Endothelial cell of umbilical vein (primary cell): ENCODE measurements around the gene TFF2. TPM values are rescaled to one million over a fixed set of nuclear protein-coding genes. Genes with fewer than 3 reads are reported as not detected.

ENCODE experiments used
- BruUV-seq: library from RNA; stranded (reverse); fragments of 400-500 nt; replicated peaks from 2 replicates; lab custom pipeline; 2021; lab: Mats Ljungman, UMichigan
- CTCF ChIA-PET: fragments of 300-600, 350-600 bp; sonication (Branson Sonifier 250); formaldehyde crosslinking; loops from one replicate; lab custom pipeline; 2021; ENCODE audit warnings: antibody characterized with exemption, inconsistent platforms; lab: Charles Lee
- POLR2A ChIA-PET: fragments of 300-600, 350-600 bp; sonication (Branson Sonifier 250); formaldehyde crosslinking; loops from one replicate; lab custom pipeline; 2021; ENCODE audit warnings: antibody characterized with exemption, inconsistent platforms; lab: Charles Lee
- DNase-seq: peaks from one replicate; pipeline ENCODE4 v3.0.0-alpha.2; 2011; ENCODE audit warnings: low read depth, low spot score
- FAIRE-seq: peaks from 2 replicates; lab custom pipeline; 2011; peaks lifted over from hg19 to GRCh38; lab: Jason Lieb, UNC
- H2AFZ ChIP-seq: 2 replicates; pipeline ENCODE4 v1.6.0; 2012; ENCODE audit warnings: low read depth, low read length, control low read depth, inconsistent platforms
- H3K27ac ChIP-seq: 2 replicates; pipeline ENCODE4 v1.5.1; 2011; ENCODE audit warnings: low read depth, mild to moderate bottlenecking, control low read depth, low read length, moderate library complexity; ENCODE audit not compliant: insufficient read depth
- H3K27me3 ChIP-seq, 2 experiments: 2 replicates each; pipeline versions ENCODE4 v1.6.0 to v1.6.1; 2011; ENCODE audit warnings: low read length in 2 of 2, mixed read lengths in 1 of 2; ENCODE audit not compliant: control insufficient read depth in 2 of 2, insufficient read depth in 2 of 2
- H3K36me3 ChIP-seq, 2 experiments: 2 replicates in 1 of 2; 3 replicates in 1 of 2; pipeline ENCODE4 v1.5.1; 2011; ENCODE audit warnings: low read length in 2 of 2, mild to moderate bottlenecking in 1 of 2, moderate library complexity in 1 of 2; ENCODE audit not compliant: control insufficient read depth in 2 of 2, insufficient read depth in 2 of 2; ENCODE audit errors: extremely low read depth in 1 of 2
- H3K4me1 ChIP-seq: 3 replicates; pipeline ENCODE4 v1.5.1; 2011; ENCODE audit warnings: mild to moderate bottlenecking, low read length; ENCODE audit not compliant: control insufficient read depth, insufficient read depth; ENCODE audit errors: extremely low read depth
- H3K4me2 ChIP-seq: 2 replicates; pipeline ENCODE4 v1.6.1; 2011; ENCODE audit warnings: low read length, control low read depth, mixed read lengths; ENCODE audit not compliant: insufficient read depth
- H3K4me3 ChIP-seq, 3 experiments: fragments of 200-600 bp in 1 of 3; sonication (generic), shearing (Covaris generic) in 1 of 3; replicated peaks in 1 of 3; 2 replicates each; pipeline ENCODE4 v1.5.1; 2011 to 2016; ENCODE audit warnings: control low read depth in 3 of 3, low read length in 3 of 3, mild to moderate bottlenecking in 2 of 3, inconsistent platforms in 1 of 3, low read depth in 1 of 3, moderate library complexity in 1 of 3; ENCODE audit not compliant: insufficient read depth in 1 of 3
- H3K79me2 ChIP-seq: 2 replicates; pipeline ENCODE4 v1.6.0; 2012; ENCODE audit warnings: low read length, inconsistent platforms; ENCODE audit not compliant: control insufficient read depth, insufficient read depth
- H3K9ac ChIP-seq: replicated peaks from 2 replicates; pipeline ENCODE3; 2011; ENCODE audit warnings: low read length, control low read depth; ENCODE audit not compliant: insufficient read depth; ENCODE audit errors: extremely low read depth
- H3K9me1 ChIP-seq: replicated peaks from 3 replicates; pipeline ENCODE4 v1.6.0; 2011; ENCODE audit warnings: mild to moderate bottlenecking, low read length; ENCODE audit not compliant: control insufficient read depth, insufficient read depth; ENCODE audit errors: extremely low read depth
- H3K9me3 ChIP-seq: replicated peaks from 2 replicates; pipeline ENCODE4 v1.5.1; 2012; ENCODE audit warnings: low read length, inconsistent platforms; ENCODE audit not compliant: control insufficient read depth, insufficient read depth
- H4K20me1 ChIP-seq: replicated peaks from 2 replicates; pipeline ENCODE3; 2011; ENCODE audit warnings: mild to moderate bottlenecking, low read length; ENCODE audit not compliant: control insufficient read depth, insufficient read depth; ENCODE audit errors: extremely low read depth
- EZH2 ChIP-seq: IDR thresholded peaks from 2 replicates; pipeline ENCODE4 v1.6.1; 2012; ENCODE audit warnings: borderline replicate concordance, low read depth, mild to moderate bottlenecking, moderate library complexity, low read length, inconsistent platforms; ENCODE audit not compliant: severe bottlenecking
- GATA2 ChIP-seq: IDR thresholded peaks from 2 replicates; pipeline ENCODE4 v1.7.0; 2011; ENCODE audit warnings: low read depth, mild to moderate bottlenecking, moderate library complexity, mixed read lengths, low read length; ENCODE audit not compliant: insufficient read length, insufficient read depth
- MAX ChIP-seq: IDR thresholded peaks from 2 replicates; pipeline ENCODE4 v1.6.1; 2011; ENCODE audit not compliant: insufficient read depth, insufficient read length
- POLR2A ChIP-seq: IDR thresholded peaks from 2 replicates; pipeline ENCODE4 v1.6.1; 2012; ENCODE audit warnings: low read depth, mild to moderate bottlenecking, control low read depth, low read length
- dilution Hi-C: fragments of 300-500 bp; cut with MboI; formaldehyde crosslinking; loops from one replicate; pipeline ENCODE4 v1.15.0; 2019; ENCODE audit warnings: low sequenced_read_pairs; ENCODE audit not compliant: extremely low pct_ligation_motif_present
- intact Hi-C: fragments of 100-400 bp; cut with micrococcal nuclease; formaldehyde crosslinking; loops from one replicate; pipeline ENCODE4 v1.10.0; 2022
- polyA plus RNA-seq, 4 experiments: library from polyadenylated mRNA; depleted of rRNA in 3 of 4; stranded (reverse) in 3 of 4; unstranded in 1 of 4; fragments of >200 nt; gene quantifications; 2 replicates each; pipeline versions ENCODE4 v1.2.1 to v1.2.3, GENCODE V29; 2011 to 2012; ENCODE audit warnings: missing spikeins in 1 of 4
- total RNA-seq: library from RNA; stranded (reverse); gene quantifications from 2 replicates; pipeline ENCODE4 v1.2.3, GENCODE V29; 2021

Gene TFF2
- total and polyA plus RNA-seq, 2 donors (not counting 3 experiments of a cell fraction or from before 2014, with no cell fraction given): not detected

GRCh38 chr21:42357307-42357706 is 6.5 kb upstream of the TFF2 start:
- Histone ChIP-seq H3K4me1 (no peaks in the 10 kb centered on the region), H3K27ac (no peak overlapping the region), H4K20me1 (no peaks in the 10 kb centered on the region), H2AFZ (no peak overlapping the region), H3K36me3 (no peaks in the 10 kb centered on the region), H3K9ac (no peak overlapping the region), H3K79me2 (no peaks in the 10 kb centered on the region), H3K27me3 (peaks cover 0 to 1% of the 10 kb centered on the region in 2 experiments), H3K4me2 (no peak overlapping the region), H3K9me3 (no peaks in the 10 kb centered on the region), H3K9me1 (no peaks in the 10 kb centered on the region), H3K4me3 (no peak overlapping the region)
- CTCF ChIA-PET: interaction anchor here (1.2 kb wide), 1 partner anchor 20 kb away, joined by 3 read pairs; no protein-coding TSS in a partner anchor
- dilution Hi-C loops: no loop called here
- intact Hi-C loops: no loop called here
- DNase-seq (no peak), FAIRE-seq (no peak)
- TF ChIP-seq MAX: no peak
- POLR2A ChIA-PET: no interaction called here
- no TSS peak for BruUV-seq

GRCh38 chr21:42356650-42357049 is 5.9 kb upstream of the TFF2 start:
- POLR2A ChIA-PET: no interaction called here

More at GRCh38 chr21:42356650-42357049, 5.9 kb upstream of the TFF2 start:
- H3K27ac ChIP-seq: no peak overlapping the region
- TF ChIP-seq EZH2 (no peak), GATA2 (no peak), POLR2A (no peak)
- H3K9me3 ChIP-seq: no peaks in the 10 kb centered on the region
- no peak overlapping the region for H3K4me2 ChIP-seq
- no peaks in the 10 kb centered on the region for H4K20me1 ChIP-seq
- FAIRE-seq (no peak), DNase-seq (no peak)
- peaks cover 0 to 1% of the 10 kb centered on the region in 2 experiments for H3K27me3 ChIP-seq
- no peak overlapping the region for H3K9ac ChIP-seq
- H3K79me2 ChIP-seq: no peaks in the 10 kb centered on the region
- intact Hi-C loops (no loop called here), dilution Hi-C loops (no loop called here)
- no peaks in the 10 kb centered on the region for H3K4me1 ChIP-seq
- no peaks in the 10 kb centered on the region for H3K36me3 ChIP-seq
- no peaks in the 10 kb centered on the region for H3K9me1 ChIP-seq
- CTCF ChIA-PET: interaction anchor here (1.2 kb wide), 1 partner anchor 19 kb away, joined by 3 read pairs; no protein-coding TSS in a partner anchor
- H2AFZ ChIP-seq: no peak overlapping the region
- no peak overlapping the region for H3K4me3 ChIP-seq
- no TSS peak for BruUV-seq
